ENCODE data around the gene TMED10.

Gene TMED10

GRCh38 chr14:75165586-75166391 is 10.6 kb downstream of the TMED10 start:
- H3K27ac ChIP-seq = no peak overlapping the region
- H4K20me1 ChIP-seq (ENCODE audit: insufficient read depth) = no peaks in the 10 kb centered on the region
- no peaks in the 10 kb centered on the region for H3K27me3 ChIP-seq (ENCODE audit: insufficient read depth, low read depth)
- no peak overlapping the region for H3K4me3 ChIP-seq (IDR thresholded peaks at IDR 0.05; ENCODE audit: insufficient read depth, low read depth, low read length)
- no peaks in the 10 kb centered on the region for H3K4me1 ChIP-seq (ENCODE audit: low read depth, poor library complexity, severe bottlenecking)
- H3K4me2 ChIP-seq = no peak overlapping the region
- no peak for TF ChIP-seq CTCF (conservative IDR thresholded peaks at IDR 0.05; ENCODE audit: low read depth, low read length)
- H2AFZ ChIP-seq (ENCODE audit: low read depth) = no peak overlapping the region
- no peak overlapping the region for H3K9ac ChIP-seq
- no peaks in the 10 kb centered on the region for H3K36me3 ChIP-seq (ENCODE audit: insufficient read depth)
- peaks cover 41% of the 10 kb centered on the region; the same call in 1 of the 2 replicates for H3K79me2 ChIP-seq (ENCODE audit: insufficient read depth, low read depth)

- Histone ChIP-seq H3K27ac (no peak overlapping the region), H3K9ac (no peak overlapping the region), H3K27me3 (ENCODE audit: insufficient read depth, low read depth) (no peaks in the 10 kb centered on the region), H3K36me3 (ENCODE audit: insufficient read depth) (no peaks in the 10 kb centered on the region), H3K79me2 (ENCODE audit: insufficient read depth, low read depth) (peaks cover 32% of the 10 kb centered on the region; the same call in 1 of the 2 replicates), H3K4me2 (no peak overlapping the region), H4K20me1 (ENCODE audit: insufficient read depth) (no peaks in the 10 kb centered on the region), H3K4me1 (ENCODE audit: low read depth, poor library complexity, severe bottlenecking) (peaks cover 9% of the 10 kb centered on the region), H2AFZ (ENCODE audit: low read depth) (no peak overlapping the region), H3K4me3 (IDR thresholded peaks at IDR 0.05; ENCODE audit: insufficient read depth, low read depth, low read length) (no peak overlapping the region)
- no peak for TF ChIP-seq CTCF (conservative IDR thresholded peaks at IDR 0.05; ENCODE audit: low read depth, low read length)
These were observed 11.6 kb downstream of the TMED10 start for GRCh38 chr14:75164809-75165208.

GRCh38 chr14:75163677-75164076 is 12.7 kb downstream of the TMED10 start:
- Histone ChIP-seq H3K36me3 (ENCODE audit: insufficient read depth) (no peaks in the 10 kb centered on the region), H3K4me2 (no peak overlapping the region), H3K9ac (no peak overlapping the region), H3K79me2 (ENCODE audit: insufficient read depth, low read depth) (peaks cover 26% of the 10 kb centered on the region; the same call in 1 of the 2 replicates), H4K20me1 (ENCODE audit: insufficient read depth) (no peaks in the 10 kb centered on the region), H3K27me3 (ENCODE audit: insufficient read depth, low read depth) (no peaks in the 10 kb centered on the region), H2AFZ (ENCODE audit: low read depth) (no peak overlapping the region), H3K4me3 (IDR thresholded peaks at IDR 0.05; ENCODE audit: insufficient read depth, low read depth, low read length) (no peak overlapping the region), H3K4me1 (ENCODE audit: low read depth, poor library complexity, severe bottlenecking) (peaks cover 21% of the 10 kb centered on the region), H3K27ac (no peak overlapping the region)
- TF ChIP-seq CTCF (conservative IDR thresholded peaks at IDR 0.05; ENCODE audit: low read depth, low read length) = no peak

GRCh38 chr14:75162631-75163030 is 13.8 kb downstream of the TMED10 start:
- Histone ChIP-seq H3K4me1 (ENCODE audit: low read depth, poor library complexity, severe bottlenecking) (peaks cover 22% of the 10 kb centered on the region), H3K4me2 (no peak overlapping the region), H3K27me3 (ENCODE audit: insufficient read depth, low read depth) (no peaks in the 10 kb centered on the region), H3K36me3 (ENCODE audit: insufficient read depth) (no peaks in the 10 kb centered on the region), H3K27ac (no peak overlapping the region), H3K4me3 (IDR thresholded peaks at IDR 0.05; ENCODE audit: insufficient read depth, low read depth, low read length) (no peak overlapping the region), H2AFZ (ENCODE audit: low read depth) (no peak overlapping the region), H4K20me1 (ENCODE audit: insufficient read depth) (no peaks in the 10 kb centered on the region), H3K79me2 (ENCODE audit: insufficient read depth, low read depth) (peaks cover 16% of the 10 kb centered on the region; the same call in 1 of the 2 replicates), H3K9ac (no peak overlapping the region)
- no peak for TF ChIP-seq CTCF (conservative IDR thresholded peaks at IDR 0.05; ENCODE audit: low read depth, low read length)
